Sigmoid colon (tissue), 7 donors: Measurements from ENCODE around the gene CPNE6. TPM values are rescaled to one million over a fixed set of nuclear protein-coding genes. Genes with fewer than 3 reads are reported as not detected.

Experiments
- DNase-seq: peaks from one replicate; pipeline ENCODE4 v3.0.0-alpha.2; 2019
- H3K27ac ChIP-seq, 4 donors: fragments of 200-600 bp; sonication (generic); one replicate each; pipeline ENCODE4 v1.5.1; 2016 to 2019; ENCODE audit warnings: mild to moderate bottlenecking in 1 of 4
- H3K27me3 ChIP-seq, 3 donors: fragments of 200-600 bp; sonication (generic); one replicate each; pipeline ENCODE4 v1.5.1; 2019; ENCODE audit warnings: mild to moderate bottlenecking in 1 of 3
- H3K36me3 ChIP-seq, 4 donors: fragments of 200-600 bp; sonication (generic); one replicate each; pipeline ENCODE4 v1.5.1; 2016 to 2019
- H3K4me1 ChIP-seq, 4 donors: fragments of 200-600 bp; sonication (generic); one replicate each; pipeline ENCODE4 v1.5.1; 2017 to 2019
- H3K4me3 ChIP-seq, 4 donors: fragments of 200-600 bp; sonication (generic); one replicate each; pipeline ENCODE4 v1.5.1; 2017 to 2019; ENCODE audit warnings: mild to moderate bottlenecking in 2 of 4, moderate library complexity in 1 of 4
- H3K9me3 ChIP-seq, 4 donors: fragments of 200-600 bp in 3 of 4; sonication (generic) in 3 of 4; one replicate each; pipeline versions ENCODE4 v1.5.1 to v1.6.1; 2013 to 2019
- EP300 ChIP-seq, 4 donors: sonication (generic); formaldehyde crosslinking; IDR thresholded peaks; one replicate each; pipeline ENCODE4 v1.6.1; 2017; ENCODE audit warnings: antibody characterized with exemption in 4 of 4
- POLR2A ChIP-seq, 2 donors: fragments of 450-650 bp; IDR thresholded peaks; one replicate each; pipeline ENCODE4 v1.6.1; 2016; ENCODE audit warnings: antibody characterized with exemption in 2 of 2, mild to moderate bottlenecking in 2 of 2, moderate library complexity in 2 of 2
- POLR2AphosphoS5 ChIP-seq, 4 donors: sonication (generic); formaldehyde crosslinking; IDR thresholded peaks; one replicate each; pipeline ENCODE4 v1.6.1; 2017; ENCODE audit warnings: antibody characterized with exemption in 4 of 4
- WGBS, 2 donors: extraction: QIAGEN DNeasy Blood & Tissue Kit; methylation state at CpG; one replicate each; pipeline ENCODE4 v1.1.7; 2013; 5-methylcytosine and 5-hydroxymethylcytosine counted together
- intact Hi-C: fragments of 100-400 bp; cut with DNase I; formaldehyde crosslinking; loops from one replicate; pipeline ENCODE4 v1.15.1; 2023
- polyA plus RNA-seq, 3 donors: library from polyadenylated mRNA; stranded (reverse); fragments of 200-250 nt; gene quantifications; one replicate each; pipeline ENCODE4 v1.2.3, GENCODE V29; 2013
- total RNA-seq, 4 donors: library from RNA; depleted of rRNA; stranded (reverse); fragments of >200 nt; gene quantifications; one replicate each; pipeline ENCODE4 v1.1.0, GENCODE V29; 2016
- TF ChIP-seq, protein P1 (sequence below), 4 experiments: fragments of 450-650 bp in 3 of 4; fragments of 200-600 bp in 1 of 4; IDR thresholded peaks; one replicate each; pipeline ENCODE4 v1.5.1; 2016 to 2019; ENCODE audit warnings: antibody characterized with exemption in 4 of 4, mild to moderate bottlenecking in 3 of 4, moderate library complexity in 2 of 4
- donor health status: healthy with polysubstance abuse.
- donor health status: Bipolar disorder and iron deficiency.
- donor health status: healthy.

Gene CPNE6
- total and polyA plus RNA-seq, 7 donors = 0.42 to 3.3 (median 2.3) TPM; not detected in 3

GRCh38 chr14:24094841-24095270, 23.5 kb downstream of the CPNE6 start:
- no peaks in the 10 kb centered on the region for H3K27me3 ChIP-seq
- peaks cover 0 to 9% (median 0%) of the 10 kb centered on the region in 4 donors for H3K36me3 ChIP-seq
- intact Hi-C loops = loop anchor here (1.0 to 10.0 kb wide), 3 partner anchors 12 to 460 kb away; partner anchors contain the start of genes DHRS2 and DHRS4L2
- peaks cover 0 to 19% (median 9%) of the 10 kb centered on the region in 4 donors for H3K4me1 ChIP-seq
- H3K27ac ChIP-seq = peak overlapping the region; percentile 88 to 99 (median 89)
- 1 to 5% methylated on average over 14 of the region's 14 CpGs for WGBS, 2 donors
- H3K9me3 ChIP-seq = no peaks in the 10 kb centered on the region
- TF ChIP-seq, protein P1, sequence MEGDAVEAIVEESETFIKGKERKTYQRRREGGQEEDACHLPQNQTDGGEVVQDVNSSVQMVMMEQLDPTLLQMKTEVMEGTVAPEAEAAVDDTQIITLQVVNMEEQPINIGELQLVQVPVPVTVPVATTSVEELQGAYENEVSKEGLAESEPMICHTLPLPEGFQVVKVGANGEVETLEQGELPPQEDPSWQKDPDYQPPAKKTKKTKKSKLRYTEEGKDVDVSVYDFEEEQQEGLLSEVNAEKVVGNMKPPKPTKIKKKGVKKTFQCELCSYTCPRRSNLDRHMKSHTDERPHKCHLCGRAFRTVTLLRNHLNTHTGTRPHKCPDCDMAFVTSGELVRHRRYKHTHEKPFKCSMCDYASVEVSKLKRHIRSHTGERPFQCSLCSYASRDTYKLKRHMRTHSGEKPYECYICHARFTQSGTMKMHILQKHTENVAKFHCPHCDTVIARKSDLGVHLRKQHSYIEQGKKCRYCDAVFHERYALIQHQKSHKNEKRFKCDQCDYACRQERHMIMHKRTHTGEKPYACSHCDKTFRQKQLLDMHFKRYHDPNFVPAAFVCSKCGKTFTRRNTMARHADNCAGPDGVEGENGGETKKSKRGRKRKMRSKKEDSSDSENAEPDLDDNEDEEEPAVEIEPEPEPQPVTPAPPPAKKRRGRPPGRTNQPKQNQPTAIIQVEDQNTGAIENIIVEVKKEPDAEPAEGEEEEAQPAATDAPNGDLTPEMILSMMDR (IDR thresholded peaks at IDR 0.05) = no peak
- TF ChIP-seq POLR2A (IDR thresholded peaks at IDR 0.05) (no peak), POLR2AphosphoS5 (IDR thresholded peaks at IDR 0.05) (no peak), EP300 (IDR thresholded peaks at IDR 0.05) (no peak)
- no peak for DNase-seq
- H3K4me3 ChIP-seq = peak overlapping the region; percentile 77 to 95 (median 86)

DNA sequence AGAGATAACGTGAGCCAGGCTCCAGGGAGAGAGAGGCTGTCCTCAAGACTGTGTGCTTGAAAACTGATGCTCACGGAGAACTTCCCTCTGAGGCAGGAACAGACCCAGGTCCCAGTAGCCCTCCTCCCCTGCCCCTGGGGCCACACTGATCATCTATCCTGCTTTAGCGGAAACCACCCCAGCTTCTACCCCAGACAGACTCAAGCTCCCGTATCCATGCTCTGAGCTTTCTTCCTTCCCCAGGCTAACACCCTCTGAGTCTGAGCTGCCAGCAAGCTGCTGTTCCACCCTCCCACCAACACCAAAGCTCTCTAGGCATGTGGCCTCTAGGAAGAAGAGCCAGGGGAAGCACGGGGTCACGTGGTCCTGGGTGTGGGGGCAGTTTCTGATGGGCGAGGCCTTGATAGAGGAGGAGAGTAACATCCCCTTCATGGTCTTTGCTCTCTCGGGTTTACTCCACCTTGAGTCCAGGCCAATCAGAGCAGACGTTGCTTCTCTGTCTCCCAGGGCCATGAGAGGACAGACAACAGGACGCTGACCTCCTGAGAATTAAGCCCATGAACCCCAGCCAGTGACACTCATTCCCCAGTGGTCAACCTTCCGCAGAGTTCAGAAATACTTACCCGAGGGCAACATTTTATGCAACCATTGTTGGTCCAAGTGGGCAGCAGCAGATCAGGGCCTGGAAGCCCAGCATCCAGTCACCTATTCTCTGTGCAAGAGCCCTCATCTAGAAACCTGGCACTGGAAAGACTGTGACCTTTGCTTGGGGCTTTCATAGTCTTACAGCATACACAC, 24.1 kb downstream of the CPNE6 start:
- peaks cover 0 to 12% (median 0%) of the 10 kb centered on the region in 4 donors for H3K36me3 ChIP-seq
- intact Hi-C loops = loop anchor here (10.0 kb wide), 2 partner anchors 111 to 461 kb away; partner anchors contain the start of genes DHRS2 and DHRS4L2
- peak in 1 of 2 donors; percentile 75 for TF ChIP-seq POLR2A (IDR thresholded peaks at IDR 0.05)
- TF ChIP-seq, protein P1 (IDR thresholded peaks at IDR 0.05) = no peak
- peak in 2 of 4 donors; percentile 47 to 59 for TF ChIP-seq POLR2AphosphoS5 (IDR thresholded peaks at IDR 0.05)
- TF ChIP-seq EP300 (IDR thresholded peaks at IDR 0.05) = no peak
- H3K9me3 ChIP-seq = no peaks in the 10 kb centered on the region
- H3K4me3 ChIP-seq = peak overlapping the region in 3 of 4 donors; percentile 77 to 95 (median 82)
- WGBS, 2 donors = 14 to 33% methylated on average over 12 of the region's 12 CpGs
- H3K4me1 ChIP-seq = peaks cover 0 to 19% (median 9%) of the 10 kb centered on the region in 4 donors
- peak overlapping the region; percentile 88 to 99 (median 89) for H3K27ac ChIP-seq
- no peak for DNase-seq
- no peaks in the 10 kb centered on the region for H3K27me3 ChIP-seq

DNA sequence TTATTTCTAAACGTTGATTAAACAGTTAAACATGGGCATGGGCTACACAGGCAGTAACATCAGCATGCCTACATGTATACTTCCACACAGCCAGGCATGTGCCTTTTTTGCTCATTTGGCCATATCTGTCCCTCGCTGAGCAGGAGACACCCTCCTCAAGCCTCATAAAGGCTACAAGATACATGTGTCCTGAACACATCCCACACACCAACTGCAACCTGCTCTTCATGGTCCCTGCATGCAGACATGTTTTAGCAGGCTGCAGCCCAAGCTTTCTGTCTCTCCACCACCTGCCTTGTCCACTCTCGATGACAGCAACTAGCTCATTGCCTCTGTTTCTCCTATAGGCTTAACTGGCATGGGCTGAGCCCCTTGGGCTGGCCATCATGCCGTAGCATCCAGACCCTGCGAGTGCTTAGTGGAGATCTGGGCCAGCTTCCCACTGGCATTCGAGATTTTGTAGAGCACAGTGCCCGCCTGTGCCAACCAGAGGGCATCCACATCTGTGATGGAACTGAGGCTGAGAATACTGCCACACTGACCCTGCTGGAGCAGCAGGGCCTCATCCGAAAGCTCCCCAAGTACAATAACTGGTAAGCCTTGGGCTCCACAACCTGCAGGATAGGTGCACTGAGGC, 25.3 kb downstream of the CPNE6 start:
- 95 to 97% methylated on average over 8 of the region's 8 CpGs for WGBS, 2 donors
- Histone ChIP-seq H3K4me3 (no peak overlapping the region), H3K27ac (no peak overlapping the region), H3K27me3 (no peaks in the 10 kb centered on the region), H3K36me3 (peaks cover 0 to 12% (median 0%) of the 10 kb centered on the region in 4 donors), H3K9me3 (no peaks in the 10 kb centered on the region), H3K4me1 (peaks cover 0 to 19% (median 9%) of the 10 kb centered on the region in 4 donors)
- intact Hi-C loops = loop anchor here (10.0 kb wide), 2 partner anchors 112 to 462 kb away; partner anchors contain the start of genes DHRS2 and DHRS4L2
- TF ChIP-seq POLR2AphosphoS5 (IDR thresholded peaks at IDR 0.05) = no peak
- no peak for DNase-seq

GRCh38 chr14:24098229-24098926, 27.0 kb downstream of the CPNE6 start:
- no peaks in the 10 kb centered on the region for H3K27me3 ChIP-seq
- no peak for DNase-seq
- WGBS, 2 donors = 94 to 96% methylated on average over 16 of the region's 16 CpGs
- peaks cover 0 to 12% (median 0%) of the 10 kb centered on the region in 4 donors for H3K36me3 ChIP-seq
- intact Hi-C loops = loop anchor here (10.0 kb wide), 2 partner anchors 114 to 464 kb away; partner anchors contain the start of genes DHRS2 and DHRS4L2
- no peak overlapping the region for H3K4me3 ChIP-seq
- H3K9me3 ChIP-seq = no peaks in the 10 kb centered on the region
- H3K4me1 ChIP-seq = peaks cover 0 to 15% (median 8%) of the 10 kb centered on the region in 4 donors
- H3K27ac ChIP-seq = no peak overlapping the region
- TF ChIP-seq POLR2AphosphoS5 (IDR thresholded peaks at IDR 0.05) (no peak), POLR2A (IDR thresholded peaks at IDR 0.05) (no peak), EP300 (IDR thresholded peaks at IDR 0.05) (no peak)
- TF ChIP-seq, protein P1 (IDR thresholded peaks at IDR 0.05) = no peak
